GM21737 (cell line): ENCODE results near the gene ZNF672.
"Not testable (repeated sequence)": the region's sequence is repeated elsewhere in the genome, so short reads cannot be mapped to it uniquely, and the experiment has no call there.

Source experiments
- ATAC-seq: cut with Tn5 transposase; IDR thresholded peaks from one replicate; pipeline ENCODE4 v1.9.1; 2021; ENCODE audit warnings: mild to moderate bottlenecking, moderate library complexity; ENCODE audit not compliant: unreplicated experiment

ZNF672 gene

GRCh38 chr1:248884632-248885295 is 46.7 kb downstream of the ZNF672 start:
- no peak for ATAC-seq

- no peak for ATAC-seq
These were observed 47.6 kb downstream of the ZNF672 start for GRCh38 chr1:248885646-248886045.

GRCh38 chr1:248886237-248886895 is 48.3 kb downstream of the ZNF672 start:
- ATAC-seq: no peak

- ATAC-seq: not testable (repeated sequence)
These were observed 51.9 kb downstream of the ZNF672 start for GRCh38 chr1:248889914-248890243.

DNA sequence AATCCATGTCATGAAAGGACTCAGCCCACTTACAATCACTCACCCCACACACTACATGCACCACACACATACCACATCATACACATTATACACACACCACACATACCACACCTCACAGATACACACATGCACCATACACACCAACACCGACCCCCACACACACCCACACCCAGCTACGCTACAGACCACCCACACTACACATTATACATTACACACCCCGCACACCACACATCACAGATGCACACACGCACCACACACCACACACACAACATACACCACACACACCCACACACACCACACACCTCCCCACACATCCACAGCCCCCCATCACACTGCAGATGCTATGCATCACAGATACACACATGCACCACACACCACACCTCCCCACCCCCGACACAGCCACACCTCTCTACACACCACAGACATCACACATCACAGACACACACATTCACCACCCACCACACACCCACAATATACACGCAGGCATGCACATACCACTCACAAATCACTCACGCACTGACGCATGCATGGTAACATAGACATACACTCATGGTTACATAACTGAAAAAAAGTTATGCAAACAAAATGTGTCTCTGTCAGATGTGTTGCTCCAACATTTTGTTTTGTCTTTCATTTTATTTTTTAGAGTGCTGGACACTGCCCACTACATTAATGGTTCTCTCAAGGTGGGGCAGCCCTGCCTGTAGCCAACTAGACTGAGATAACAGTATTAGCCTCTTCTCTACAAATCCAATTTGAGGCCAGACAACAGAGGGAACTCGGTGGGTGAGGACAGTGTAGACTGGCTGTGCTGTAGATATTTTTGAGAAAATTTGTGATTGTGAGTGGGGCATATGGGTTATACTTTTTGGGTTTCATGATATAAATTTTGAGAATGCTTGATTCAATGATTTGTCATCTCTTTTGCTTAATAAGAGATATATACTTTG is 52.8 kb downstream of the ZNF672 start:
- no peak for ATAC-seq

DNA sequence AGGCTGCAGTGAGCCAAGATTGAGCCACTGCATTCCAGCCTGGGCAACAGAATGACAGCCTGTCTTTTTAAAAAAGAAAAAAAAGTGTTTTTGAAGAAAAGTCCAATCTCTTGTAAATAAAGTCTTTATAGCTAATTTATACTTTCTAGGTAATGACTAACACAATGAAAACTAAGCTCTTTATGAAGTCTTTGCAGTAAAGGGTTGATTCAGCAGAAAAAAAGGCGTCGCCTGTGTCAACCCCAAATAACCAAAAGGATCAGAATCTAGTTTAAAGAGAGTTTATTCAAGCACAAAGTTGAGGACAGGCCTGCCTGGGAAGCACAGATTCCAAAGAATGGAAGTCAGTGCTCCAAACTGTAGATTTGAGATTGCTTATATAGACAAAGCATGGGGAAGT is 53.7 kb downstream of the ZNF672 start:
- ATAC-seq: no peak

GRCh38 chr1:248892590-248892989 is 54.6 kb downstream of the ZNF672 start:
- no peak for ATAC-seq

- no peak for ATAC-seq
These were observed 56.8 kb downstream of the ZNF672 start for GRCh38 chr1:248894837-248895236.

GRCh38 chr1:248897412-248898337 is 59.7 kb downstream of the ZNF672 start:
- ATAC-seq: no peak
